ENCODE measurements around the gene TRAF4. TPM values are rescaled to one million over a fixed set of nuclear protein-coding genes. Genes with fewer than 3 reads are reported as not detected.

TRAF4 gene
- polyA plus RNA-seq, 4 donors, result 58.8 to 203 (median 128) TPM

GRCh38 chr17:28740406-28741357 lies 3.1 kb upstream of the TRAF4 start:
- Histone ChIP-seq H3K27ac (ENCODE audit: low read depth in 1 of 3, low read length in 2 of 3) (peak overlapping the region in 1 of 3 donors; percentile 6), H3K4me1 (ENCODE audit: control insufficient read depth in 3 of 3, insufficient read depth in 2 of 3, low read depth in 1 of 3, low read length in 2 of 3) (peaks cover 0 to 21% (median 0%) of the 10 kb centered on the region in 3 donors), H3K27me3 (ENCODE audit: control insufficient read depth in 3 of 3, insufficient read depth in 3 of 3, low read length in 3 of 3) (no peaks in the 10 kb centered on the region), H3K4me3 (ENCODE audit: low read depth in 1 of 3, low read length in 3 of 3) (no peak overlapping the region), H3K36me3 (ENCODE audit: control insufficient read depth in 3 of 3, insufficient read depth in 2 of 3, low read depth in 1 of 3, low read length in 3 of 3) (peaks cover 0 to 37% (median 0%) of the 10 kb centered on the region in 3 donors), H3K9me3 (ENCODE audit: control insufficient read depth in 2 of 2, insufficient read depth in 1 of 2, low read depth in 1 of 2, low read length in 1 of 2) (no peaks in the 10 kb centered on the region)
- 86 to 89% (median 86%) methylated on average over 10 of the region's 10 CpGs for WGBS, 3 donors
- FAIRE-seq (no peak), DNase-seq (no peak)

- H3K27me3 ChIP-seq (ENCODE audit: control insufficient read depth in 3 of 3, insufficient read depth in 3 of 3, low read length in 3 of 3), result no peaks in the 10 kb centered on the region
- FAIRE-seq (no peak), DNase-seq (no peak)
- peaks cover 0 to 31% (median 0%) of the 10 kb centered on the region in 3 donors for H3K4me1 ChIP-seq (ENCODE audit: control insufficient read depth in 3 of 3, insufficient read depth in 2 of 3, low read depth in 1 of 3, low read length in 2 of 3)
- H3K27ac ChIP-seq (ENCODE audit: low read depth in 1 of 3, low read length in 2 of 3), result peak overlapping the region in 1 of 3 donors; percentile 6
- H3K4me3 ChIP-seq (ENCODE audit: low read depth in 1 of 3, low read length in 3 of 3), result no peak overlapping the region
- no peaks in the 10 kb centered on the region for H3K9me3 ChIP-seq (ENCODE audit: control insufficient read depth in 2 of 2, insufficient read depth in 1 of 2, low read depth in 1 of 2, low read length in 1 of 2)
- peaks cover 0 to 47% (median 0%) of the 10 kb centered on the region in 3 donors for H3K36me3 ChIP-seq (ENCODE audit: control insufficient read depth in 3 of 3, insufficient read depth in 2 of 3, low read depth in 1 of 3, low read length in 3 of 3)
- WGBS, 3 donors, result 58 to 68% (median 68%) methylated on average over 18 to 19 of the region's 19 CpGs
Measured at GRCh38 chr17:28741358-28742349, 2.2 kb upstream of the TRAF4 start.

- no peak for FAIRE-seq
- H3K27ac ChIP-seq (ENCODE audit: low read depth in 1 of 3, low read length in 2 of 3), result peak overlapping the region; percentile 98 to 100 (median 99)
Measured at GRCh38 chr17:28744104-28744971, 527 bp downstream of the TRAF4 start.

GRCh38 chr17:28744972-28745785 lies 1.4 kb downstream of the TRAF4 start:
- Histone ChIP-seq H3K4me3 (ENCODE audit: low read depth in 1 of 3, low read length in 3 of 3) (peak overlapping the region; percentile 80 to 87 (median 83)), H3K27ac (ENCODE audit: low read depth in 1 of 3, low read length in 2 of 3) (peak overlapping the region; percentile 98 to 100 (median 99)), H3K27me3 (ENCODE audit: control insufficient read depth in 3 of 3, insufficient read depth in 3 of 3, low read length in 3 of 3) (no peaks in the 10 kb centered on the region), H3K9me3 (ENCODE audit: control insufficient read depth in 2 of 2, insufficient read depth in 1 of 2, low read depth in 1 of 2, low read length in 1 of 2) (no peaks in the 10 kb centered on the region), H3K36me3 (ENCODE audit: control insufficient read depth in 3 of 3, insufficient read depth in 2 of 3, low read depth in 1 of 3, low read length in 3 of 3) (peaks cover 2 to 67% (median 13%) of the 10 kb centered on the region in 3 donors), H3K4me1 (ENCODE audit: control insufficient read depth in 3 of 3, insufficient read depth in 2 of 3, low read depth in 1 of 3, low read length in 2 of 3) (peaks cover 0 to 52% (median 7%) of the 10 kb centered on the region in 3 donors)
- DNase-seq, result peak; percentile 48 to 78
- 3% methylated on average over 17 to 31 of the region's 31 CpGs for whole genome bisulfite sequencing, 3 donors
- no peak for FAIRE-seq

More at GRCh38 chr17:28744104-28744971, 527 bp downstream of the TRAF4 start:
- peak; percentile 79 to 91 for DNase-seq
- Histone ChIP-seq H3K27me3 (ENCODE audit: control insufficient read depth in 3 of 3, insufficient read depth in 3 of 3, low read length in 3 of 3) (no peaks in the 10 kb centered on the region), H3K4me1 (ENCODE audit: control insufficient read depth in 3 of 3, insufficient read depth in 2 of 3, low read depth in 1 of 3, low read length in 2 of 3) (peaks cover 0 to 47% (median 7%) of the 10 kb centered on the region in 3 donors), H3K4me3 (ENCODE audit: low read depth in 1 of 3, low read length in 3 of 3) (peak overlapping the region; percentile 80 to 87 (median 83)), H3K9me3 (ENCODE audit: control insufficient read depth in 2 of 2, insufficient read depth in 1 of 2, low read depth in 1 of 2, low read length in 1 of 2) (no peaks in the 10 kb centered on the region), H3K36me3 (ENCODE audit: control insufficient read depth in 3 of 3, insufficient read depth in 2 of 3, low read depth in 1 of 3, low read length in 3 of 3) (peaks cover 2 to 59% (median 13%) of the 10 kb centered on the region in 3 donors)
- WGBS, 3 donors, result 0 to 1% (median 1%) methylated on average over 34 to 61 of the region's 61 CpGs

- FAIRE-seq (no peak), DNase-seq (peak; percentile 64 to 76)
- peaks cover 2 to 71% (median 13%) of the 10 kb centered on the region in 3 donors for H3K36me3 ChIP-seq (ENCODE audit: control insufficient read depth in 3 of 3, insufficient read depth in 2 of 3, low read depth in 1 of 3, low read length in 3 of 3)
- H3K27me3 ChIP-seq (ENCODE audit: control insufficient read depth in 3 of 3, insufficient read depth in 3 of 3, low read length in 3 of 3), result no peaks in the 10 kb centered on the region
- H3K9me3 ChIP-seq (ENCODE audit: control insufficient read depth in 2 of 2, insufficient read depth in 1 of 2, low read depth in 1 of 2, low read length in 1 of 2), result no peaks in the 10 kb centered on the region
- peak overlapping the region; percentile 9 to 87 (median 80) for H3K4me3 ChIP-seq (ENCODE audit: low read depth in 1 of 3, low read length in 3 of 3)
- H3K27ac ChIP-seq (ENCODE audit: low read depth in 1 of 3, low read length in 2 of 3), result peak overlapping the region; percentile 98 to 100 (median 99)
- H3K4me1 ChIP-seq (ENCODE audit: control insufficient read depth in 3 of 3, insufficient read depth in 2 of 3, low read depth in 1 of 3, low read length in 2 of 3), result peaks cover 0 to 55% (median 7%) of the 10 kb centered on the region in 3 donors
- 27 to 59% (median 47%) methylated on average over 4 of the region's 4 CpGs for WGBS, 3 donors
Measured at GRCh38 chr17:28745786-28746411, 2.1 kb downstream of the TRAF4 start.

GRCh38 chr17:28746611-28747050 lies 2.8 kb downstream of the TRAF4 start:
- Histone ChIP-seq H3K4me3 (ENCODE audit: low read depth in 1 of 3, low read length in 3 of 3) (peak overlapping the region in 2 of 3 donors; percentile 80 to 87), H3K27ac (ENCODE audit: low read depth in 1 of 3, low read length in 2 of 3) (peak overlapping the region; percentile 98 to 100 (median 99)), H3K4me1 (ENCODE audit: control insufficient read depth in 3 of 3, insufficient read depth in 2 of 3, low read depth in 1 of 3, low read length in 2 of 3) (peaks cover 0 to 53% (median 7%) of the 10 kb centered on the region in 3 donors), H3K27me3 (ENCODE audit: control insufficient read depth in 3 of 3, insufficient read depth in 3 of 3, low read length in 3 of 3) (no peaks in the 10 kb centered on the region), H3K36me3 (ENCODE audit: control insufficient read depth in 3 of 3, insufficient read depth in 2 of 3, low read depth in 1 of 3, low read length in 3 of 3) (peaks cover 2 to 71% (median 13%) of the 10 kb centered on the region in 3 donors), H3K9me3 (ENCODE audit: control insufficient read depth in 2 of 2, insufficient read depth in 1 of 2, low read depth in 1 of 2, low read length in 1 of 2) (no peaks in the 10 kb centered on the region)
- peak; percentile 80 to 99 for DNase-seq
- no peak for FAIRE-seq
- 20 to 39% (median 21%) methylated on average over 5 of the region's 5 CpGs for WGBS, 3 donors
